ENCODE measurements around the gene LHFPL3. TPM values are rescaled to one million over a fixed set of nuclear protein-coding genes. Genes with fewer than 3 reads are reported as not detected.

Gene LHFPL3
- total and polyA plus RNA-seq, 2 donors (not counting 3 experiments of a cell fraction or from before 2014, with no cell fraction given): not detected

DNA sequence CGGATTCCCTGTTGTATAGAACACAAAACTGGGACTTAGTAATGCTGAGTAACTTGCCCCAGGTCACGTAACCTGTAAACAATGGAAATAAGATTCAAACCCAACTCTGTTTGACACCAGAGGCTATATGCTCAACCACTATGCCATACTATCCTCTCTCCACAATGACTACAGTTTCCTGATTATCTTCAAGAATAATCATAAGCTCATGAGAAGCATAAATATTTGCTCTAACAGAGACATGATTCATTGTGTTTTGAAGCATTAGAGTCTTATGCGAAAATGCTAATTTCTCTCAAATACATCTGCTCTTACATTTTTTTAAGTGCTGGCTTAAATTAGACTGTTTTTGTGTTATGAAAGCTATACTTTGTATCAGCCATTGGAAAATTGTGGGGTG lies 241.3 kb downstream of the LHFPL3 start:
- H3K27me3 ChIP-seq (ENCODE audit: control insufficient read depth in 2 of 2, insufficient read depth in 2 of 2, low read length in 2 of 2): no peaks in the 10 kb centered on the region
- H4K20me1 ChIP-seq (replicated peaks; ENCODE audit: control insufficient read depth, extremely low read depth, insufficient read depth, low read length): no peaks in the 10 kb centered on the region
- H3K4me1 ChIP-seq (ENCODE audit: control insufficient read depth, extremely low read depth, insufficient read depth, low read length): no peaks in the 10 kb centered on the region
- no peak overlapping the region for H3K4me2 ChIP-seq (ENCODE audit: insufficient read depth, low read length)
- H3K4me3 ChIP-seq (replicated peaks in 1 of 3; ENCODE audit: insufficient read depth in 1 of 3, low read depth in 1 of 3, low read length in 3 of 3): no peak overlapping the region
- dilution Hi-C loops (cut with MboI; ENCODE audit: extremely low pct_ligation_motif_present, low sequenced_read_pairs) (no loop called here), intact Hi-C loops (cut with micrococcal nuclease) (no loop called here)
- FAIRE-seq (no peak), DNase-seq (ENCODE audit: low read depth, low spot score) (no peak)
- CTCF ChIA-PET: no interaction called here
- no peaks in the 10 kb centered on the region for H3K9me1 ChIP-seq (replicated peaks; ENCODE audit: control insufficient read depth, extremely low read depth, insufficient read depth, low read length)
- POLR2A ChIA-PET: no interaction called here
- H3K27ac ChIP-seq (ENCODE audit: insufficient read depth, low read depth, low read length): no peak overlapping the region
- H3K9me3 ChIP-seq (replicated peaks; ENCODE audit: control insufficient read depth, insufficient read depth, low read length): no peaks in the 10 kb centered on the region
- no peak overlapping the region for H2AFZ ChIP-seq (ENCODE audit: low read depth, low read length)
- no peaks in the 10 kb centered on the region for H3K36me3 ChIP-seq (ENCODE audit: control insufficient read depth in 2 of 2, extremely low read depth in 1 of 2, insufficient read depth in 2 of 2, low read length in 2 of 2)
- TF ChIP-seq JUN (IDR thresholded peaks at IDR 0.05; ENCODE audit: borderline replicate concordance, insufficient read depth, insufficient read length, low read depth) (no peak), FOS (IDR thresholded peaks at IDR 0.05; ENCODE audit: borderline replicate concordance, insufficient read depth, low read length) (no peak), MAX (IDR thresholded peaks at IDR 0.05; ENCODE audit: insufficient read depth, insufficient read length) (no peak), POLR2A (IDR thresholded peaks at IDR 0.05; ENCODE audit: low read depth, low read length) (no peak), POLR2AphosphoS5 (IDR thresholded peaks at IDR 0.05; ENCODE audit: insufficient read depth, low read depth, low read length) (no peak), EZH2 (IDR thresholded peaks at IDR 0.05; ENCODE audit: borderline replicate concordance, low read depth, low read length, severe bottlenecking) (no peak), MYC (IDR thresholded peaks at IDR 0.05; ENCODE audit: low read depth, low read length) (no peak), GATA2 (IDR thresholded peaks at IDR 0.05; ENCODE audit: insufficient read depth, insufficient read length, low read depth, low read length) (no peak), CTCF (IDR thresholded peaks at IDR 0.05; ENCODE audit: extremely low read depth in 1 of 2, insufficient read depth in 1 of 2, low read depth in 1 of 2, low read length in 2 of 2) (no peak)
- no TSS peak for BruUV-seq (replicated peaks)
- H3K79me2 ChIP-seq (ENCODE audit: control insufficient read depth, insufficient read depth, low read length): no peaks in the 10 kb centered on the region
- no peak overlapping the region for H3K9ac ChIP-seq (replicated peaks; ENCODE audit: extremely low read depth, insufficient read depth, low read length)

Measured in endothelial cell of umbilical vein (primary cell).